Tibial artery (tissue), 4 donors: ENCODE data around the gene ADAMTS6.
A peak's percentile ranks its signal among the peaks of the same experiment; 100 is the strongest.

ENCODE experiments used
- DNase-seq, 2 donors: peaks; one replicate each; pipeline ENCODE4 v3.0.0-alpha.2; 2019
- H3K27ac ChIP-seq, 2 donors: fragments of 200-600 bp; sonication (generic) in 1 of 2; 1 replicate in 1 of 2; 2 replicates in 1 of 2; pipeline ENCODE4 v1.5.1; 2018 to 2019; ENCODE audit warnings: mild to moderate bottlenecking in 1 of 2
- H3K27me3 ChIP-seq, 2 donors: fragments of 200-600 bp; sonication (generic) in 1 of 2; one replicate each; pipeline versions ENCODE4 v1.5.1 to v1.6.0; 2016 to 2019
- H3K36me3 ChIP-seq, 3 donors: fragments of 200-600 bp; sonication (generic) in 2 of 3; one replicate each; pipeline ENCODE4 v1.5.1; 2016 to 2019; ENCODE audit warnings: mild to moderate bottlenecking in 2 of 3
- H3K4me1 ChIP-seq, 4 donors: fragments of 200-600 bp; sonication (generic) in 2 of 4; 1 replicate in 3 of 4; 2 replicates in 1 of 4; pipeline ENCODE4 v1.5.1; 2016 to 2019
- H3K4me3 ChIP-seq, 2 donors: fragments of 200-600 bp; sonication (generic) in 1 of 2; 1 replicate in 1 of 2; 2 replicates in 1 of 2; pipeline ENCODE4 v1.5.1; 2018 to 2019; ENCODE audit warnings: mild to moderate bottlenecking in 2 of 2
- H3K9me3 ChIP-seq, 3 donors: fragments of 200-600 bp; sonication (generic) in 1 of 3; one replicate each; pipeline ENCODE4 v1.5.1; 2016 to 2019
- intact Hi-C: fragments of 100-400 bp; cut with DNase I; formaldehyde crosslinking; loops from one replicate; pipeline ENCODE4 v1.15.0; 2023; ENCODE audit warnings: low total_unique reads
- TF ChIP-seq, protein P1 (sequence below), 2 experiments: fragments of 200-600 bp in 1 of 2; fragments of 450-650 bp in 1 of 2; IDR thresholded peaks; one replicate each; pipeline ENCODE4 v1.5.1; 2017 to 2019; ENCODE audit warnings: antibody characterized with exemption in 2 of 2, mild to moderate bottlenecking in 1 of 2, moderate library complexity in 1 of 2

ADAMTS6 gene

DNA sequence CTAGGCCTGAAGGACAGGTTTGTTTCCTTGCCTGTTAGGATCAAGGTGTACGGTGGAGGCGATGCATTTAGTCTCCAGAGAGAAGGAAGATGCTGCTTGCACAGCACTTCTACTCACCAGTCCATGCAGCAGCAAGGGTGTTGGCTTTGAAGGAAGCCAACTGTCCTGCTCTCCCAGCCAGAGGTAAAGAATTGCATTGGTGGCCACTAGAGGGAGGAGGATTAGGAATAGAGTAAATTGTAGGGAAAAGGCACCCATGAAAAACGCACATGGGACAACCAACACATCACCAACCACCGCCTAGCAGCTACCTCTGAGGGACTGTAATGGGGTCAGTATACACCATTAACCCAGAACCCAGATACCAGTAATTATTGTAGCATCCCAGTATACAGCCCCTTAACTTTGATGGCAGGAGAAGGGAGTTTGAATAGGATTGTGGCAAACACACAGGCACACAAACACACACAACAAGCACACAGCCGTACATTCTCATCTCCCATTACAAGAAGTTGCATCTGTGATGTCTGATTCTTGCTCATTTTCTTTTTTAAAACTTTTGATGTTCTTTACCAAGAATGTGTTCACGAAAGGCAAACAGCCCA lies 267.7 kb downstream of the ADAMTS6 start:
- Histone ChIP-seq H3K4me1 (no peaks in the 10 kb centered on the region), H3K9me3 (no peaks in the 10 kb centered on the region), H3K27ac (no peak overlapping the region), H3K4me3 (no peak overlapping the region), H3K27me3 (no peaks in the 10 kb centered on the region), H3K36me3 (no peaks in the 10 kb centered on the region)
- intact Hi-C loops, result no loop called here
- TF ChIP-seq, protein P1, sequence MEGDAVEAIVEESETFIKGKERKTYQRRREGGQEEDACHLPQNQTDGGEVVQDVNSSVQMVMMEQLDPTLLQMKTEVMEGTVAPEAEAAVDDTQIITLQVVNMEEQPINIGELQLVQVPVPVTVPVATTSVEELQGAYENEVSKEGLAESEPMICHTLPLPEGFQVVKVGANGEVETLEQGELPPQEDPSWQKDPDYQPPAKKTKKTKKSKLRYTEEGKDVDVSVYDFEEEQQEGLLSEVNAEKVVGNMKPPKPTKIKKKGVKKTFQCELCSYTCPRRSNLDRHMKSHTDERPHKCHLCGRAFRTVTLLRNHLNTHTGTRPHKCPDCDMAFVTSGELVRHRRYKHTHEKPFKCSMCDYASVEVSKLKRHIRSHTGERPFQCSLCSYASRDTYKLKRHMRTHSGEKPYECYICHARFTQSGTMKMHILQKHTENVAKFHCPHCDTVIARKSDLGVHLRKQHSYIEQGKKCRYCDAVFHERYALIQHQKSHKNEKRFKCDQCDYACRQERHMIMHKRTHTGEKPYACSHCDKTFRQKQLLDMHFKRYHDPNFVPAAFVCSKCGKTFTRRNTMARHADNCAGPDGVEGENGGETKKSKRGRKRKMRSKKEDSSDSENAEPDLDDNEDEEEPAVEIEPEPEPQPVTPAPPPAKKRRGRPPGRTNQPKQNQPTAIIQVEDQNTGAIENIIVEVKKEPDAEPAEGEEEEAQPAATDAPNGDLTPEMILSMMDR (IDR thresholded peaks at IDR 0.05), result peak; percentile 33 to 40
- DNase-seq, result no peak

DNA sequence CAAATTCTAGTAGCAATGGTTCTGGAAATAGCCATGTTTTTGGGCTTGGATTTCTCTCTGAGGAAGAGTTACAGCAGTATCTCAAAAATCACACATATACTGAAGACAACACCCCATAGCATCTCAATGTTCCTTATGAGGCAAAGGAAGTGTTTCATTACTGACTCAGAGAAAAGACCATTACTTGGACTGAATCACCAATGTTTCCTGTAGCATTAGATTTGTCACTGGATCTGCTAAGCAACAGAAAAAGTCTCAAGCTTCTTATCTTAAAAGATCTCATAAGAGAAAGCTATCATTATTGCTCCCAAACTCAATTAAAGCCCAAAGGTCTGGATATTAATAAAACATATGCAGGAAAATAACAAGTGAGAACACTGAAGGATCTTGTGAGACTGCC lies 272.4 kb downstream of the ADAMTS6 start:
- DNase-seq, result no peak
- no peaks in the 10 kb centered on the region for H3K4me1 ChIP-seq
- H3K9me3 ChIP-seq, result no peaks in the 10 kb centered on the region
- intact Hi-C loops, result loop anchor here (10.0 kb wide), 1 partner anchor 275 kb away; the partner anchor contains the start of gene ADAMTS6
- TF ChIP-seq, protein P1 (IDR thresholded peaks at IDR 0.05), result no peak
- no peak overlapping the region for H3K27ac ChIP-seq
- no peaks in the 10 kb centered on the region for H3K36me3 ChIP-seq
- H3K4me3 ChIP-seq, result no peak overlapping the region
- H3K27me3 ChIP-seq, result no peaks in the 10 kb centered on the region

DNA sequence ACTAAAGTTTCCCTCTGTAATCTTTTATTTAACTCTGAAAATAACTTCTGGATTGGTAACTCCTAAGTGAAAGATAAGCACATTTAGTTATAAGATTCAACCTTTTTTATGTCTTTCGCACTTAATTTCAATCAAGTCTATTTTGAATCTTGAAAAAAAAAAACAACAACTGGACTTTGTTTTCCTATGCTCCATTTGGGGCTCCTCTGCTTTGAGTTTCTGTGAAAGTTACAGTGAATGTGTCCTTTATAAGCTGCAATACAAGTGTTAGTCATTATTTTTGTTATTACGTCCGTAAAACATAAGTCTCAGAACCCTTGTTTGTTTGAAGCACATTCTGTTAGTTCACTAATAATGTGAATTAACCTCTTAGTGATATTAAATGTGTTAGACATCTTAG lies 276.8 kb downstream of the ADAMTS6 start:
- Histone ChIP-seq H3K4me3 (no peak overlapping the region), H3K27me3 (no peaks in the 10 kb centered on the region), H3K4me1 (no peaks in the 10 kb centered on the region), H3K27ac (no peak overlapping the region), H3K36me3 (no peaks in the 10 kb centered on the region), H3K9me3 (no peaks in the 10 kb centered on the region)
- TF ChIP-seq, protein P1 (IDR thresholded peaks at IDR 0.05), result no peak
- intact Hi-C loops, result loop anchor here (10.0 kb wide), 1 partner anchor 280 kb away; the partner anchor contains the start of gene ADAMTS6
- DNase-seq, result no peak

DNA sequence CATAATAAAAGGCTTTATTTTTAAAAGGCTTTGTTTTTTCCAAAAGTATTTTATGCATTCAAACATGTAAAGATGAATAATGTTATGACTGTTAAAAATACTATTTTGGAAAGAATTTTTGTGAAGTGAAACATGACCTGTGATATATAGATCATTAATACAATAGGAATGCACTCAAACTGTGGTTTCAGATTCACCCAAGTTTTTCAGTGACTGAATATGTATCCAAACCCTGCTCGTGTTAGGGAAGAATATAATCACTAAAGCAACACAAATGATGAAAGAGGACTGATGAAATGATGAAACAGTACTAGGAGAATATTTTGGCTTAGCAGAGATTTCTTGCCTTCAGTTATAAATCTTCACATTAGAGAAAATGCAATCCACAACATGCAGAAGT lies 278.0 kb downstream of the ADAMTS6 start:
- no peaks in the 10 kb centered on the region for H3K4me1 ChIP-seq
- H3K9me3 ChIP-seq, result no peaks in the 10 kb centered on the region
- TF ChIP-seq, protein P1 (IDR thresholded peaks at IDR 0.05), result no peak
- DNase-seq, result no peak
- H3K27ac ChIP-seq, result no peak overlapping the region
- no peak overlapping the region for H3K4me3 ChIP-seq
- intact Hi-C loops, result loop anchor here (10.0 kb wide), 1 partner anchor 281 kb away; the partner anchor contains the start of gene ADAMTS6
- H3K27me3 ChIP-seq, result no peaks in the 10 kb centered on the region
- H3K36me3 ChIP-seq, result no peaks in the 10 kb centered on the region

DNA sequence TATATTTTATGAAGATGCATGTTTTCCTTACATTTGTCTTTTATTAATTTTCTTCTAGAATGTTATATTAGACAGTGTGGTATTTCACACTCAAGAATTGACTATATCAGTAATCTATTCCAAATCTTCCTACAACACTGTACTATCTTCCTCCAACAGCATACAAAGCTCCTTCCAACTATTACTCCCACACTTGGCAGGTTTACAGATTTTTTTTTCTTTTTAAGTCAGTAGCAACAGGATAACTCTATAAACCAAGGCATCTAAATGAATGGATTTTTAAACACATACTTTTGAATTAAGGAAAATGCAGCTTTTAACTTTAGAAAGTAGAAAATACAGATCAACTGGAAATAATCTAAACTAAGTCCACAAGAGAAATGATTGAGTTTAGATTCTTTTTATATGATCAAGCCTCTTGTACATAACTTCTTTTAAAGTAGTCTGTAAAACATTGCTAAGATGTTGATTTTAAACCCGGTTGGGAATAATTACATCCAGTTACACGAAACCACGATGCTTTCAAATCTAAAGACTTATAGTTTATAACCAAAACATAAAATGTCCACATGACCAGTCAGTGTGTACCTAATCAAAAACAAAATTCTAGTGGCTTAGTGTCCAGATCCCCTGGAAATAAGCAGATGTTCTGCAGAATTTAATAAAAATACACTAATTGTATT lies 281.6 kb downstream of the ADAMTS6 start:
- H3K4me1 ChIP-seq, result no peaks in the 10 kb centered on the region
- TF ChIP-seq, protein P1 (IDR thresholded peaks at IDR 0.05), result no peak
- H3K36me3 ChIP-seq, result no peaks in the 10 kb centered on the region
- no peak overlapping the region for H3K4me3 ChIP-seq
- intact Hi-C loops, result loop anchor here (10.0 kb wide), 1 partner anchor 285 kb away; the partner anchor contains the start of gene ADAMTS6
- no peak for DNase-seq
- no peaks in the 10 kb centered on the region for H3K9me3 ChIP-seq
- H3K27ac ChIP-seq, result no peak overlapping the region
- H3K27me3 ChIP-seq, result no peaks in the 10 kb centered on the region
